ENCODE measurements around the gene BNIP3. TPM values are rescaled to one million over a fixed set of nuclear protein-coding genes. Genes with fewer than 3 reads are reported as not detected.

BNIP3 gene
- total and polyA plus RNA-seq, 2 of the 13 experiments (the other 11 are each of a cell fraction or from before 2014, with no cell fraction given): 73.7 to 223 TPM

DNA sequence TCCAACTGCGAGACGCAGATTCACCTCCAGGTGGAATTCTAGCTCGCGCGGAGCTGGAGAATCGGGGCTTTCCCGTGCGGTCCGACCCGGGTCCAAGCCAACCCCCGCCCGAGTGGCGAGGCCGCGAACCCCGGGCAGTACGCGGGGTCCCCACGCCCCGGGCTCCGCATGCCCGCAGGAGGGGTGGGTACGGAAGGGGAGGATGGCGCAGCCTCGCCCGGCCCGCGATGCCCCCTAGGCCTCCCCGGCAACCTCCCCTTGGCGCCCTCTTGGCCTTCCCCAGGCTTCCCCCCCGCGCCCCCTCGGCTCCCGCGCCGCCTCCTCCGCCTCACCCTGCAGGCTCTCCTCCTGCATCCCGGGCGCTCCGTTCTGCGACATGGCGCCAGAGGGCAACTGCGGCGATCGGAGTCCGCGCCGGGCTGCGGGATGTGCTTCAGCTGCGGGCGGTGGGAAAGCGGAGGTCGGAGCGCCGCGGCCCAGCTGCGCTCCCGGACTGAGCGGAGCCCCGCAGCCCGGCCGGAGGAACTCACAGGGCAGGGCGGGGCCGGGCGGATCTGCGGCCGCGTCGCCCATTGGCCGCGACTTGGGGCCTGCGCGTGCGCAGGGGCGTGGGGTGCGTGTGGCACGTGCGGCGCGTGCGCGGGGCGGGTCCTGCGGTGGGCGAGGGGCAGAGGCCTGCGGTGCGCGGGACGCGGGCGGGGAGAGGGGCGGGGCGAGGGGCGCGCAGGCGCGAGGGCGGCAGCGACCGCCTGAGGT, at the start of gene BNIP3 (continued):
- TF ChIP-seq, protein P1, sequence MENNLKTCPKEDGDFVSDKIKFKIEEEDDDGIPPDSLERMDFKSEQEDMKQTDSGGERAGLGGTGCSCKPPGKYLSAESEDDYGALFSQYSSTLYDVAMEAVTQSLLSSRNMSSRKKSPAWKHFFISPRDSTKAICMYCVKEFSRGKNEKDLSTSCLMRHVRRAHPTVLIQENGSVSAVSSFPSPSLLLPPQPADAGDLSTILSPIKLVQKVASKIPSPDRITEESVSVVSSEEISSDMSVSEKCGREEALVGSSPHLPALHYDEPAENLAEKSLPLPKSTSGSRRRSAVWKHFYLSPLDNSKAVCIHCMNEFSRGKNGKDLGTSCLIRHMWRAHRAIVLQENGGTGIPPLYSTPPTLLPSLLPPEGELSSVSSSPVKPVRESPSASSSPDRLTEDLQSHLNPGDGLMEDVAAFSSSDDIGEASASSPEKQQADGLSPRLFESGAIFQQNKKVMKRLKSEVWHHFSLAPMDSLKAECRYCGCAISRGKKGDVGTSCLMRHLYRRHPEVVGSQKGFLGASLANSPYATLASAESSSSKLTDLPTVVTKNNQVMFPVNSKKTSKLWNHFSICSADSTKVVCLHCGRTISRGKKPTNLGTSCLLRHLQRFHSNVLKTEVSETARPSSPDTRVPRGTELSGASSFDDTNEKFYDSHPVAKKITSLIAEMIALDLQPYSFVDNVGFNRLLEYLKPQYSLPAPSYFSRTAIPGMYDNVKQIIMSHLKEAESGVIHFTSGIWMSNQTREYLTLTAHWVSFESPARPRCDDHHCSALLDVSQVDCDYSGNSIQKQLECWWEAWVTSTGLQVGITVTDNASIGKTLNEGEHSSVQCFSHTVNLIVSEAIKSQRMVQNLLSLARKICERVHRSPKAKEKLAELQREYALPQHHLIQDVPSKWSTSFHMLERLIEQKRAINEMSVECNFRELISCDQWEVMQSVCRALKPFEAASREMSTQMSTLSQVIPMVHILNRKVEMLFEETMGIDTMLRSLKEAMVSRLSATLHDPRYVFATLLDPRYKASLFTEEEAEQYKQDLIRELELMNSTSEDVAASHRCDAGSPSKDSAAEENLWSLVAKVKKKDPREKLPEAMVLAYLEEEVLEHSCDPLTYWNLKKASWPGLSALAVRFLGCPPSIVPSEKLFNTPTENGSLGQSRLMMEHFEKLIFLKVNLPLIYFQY (CRISPR knock-in tag; IDR thresholded peaks at IDR 0.05; ENCODE audit: borderline replicate concordance): no peak
- TF ChIP-seq ZNF83 (CRISPR knock-in tag; IDR thresholded peaks at IDR 0.05; ENCODE audit: borderline replicate concordance) (0 out of 2 replicates have a peak, but pooled peaks have one; percentile 23), ZNF30 (CRISPR knock-in tag; IDR thresholded peaks at IDR 0.05) (no peak), ZNF879 (CRISPR knock-in tag; IDR thresholded peaks at IDR 0.05) (no peak), ERF (CRISPR knock-in tag; IDR thresholded peaks at IDR 0.05) (peak; percentile 72; the same call in 1 of the 2 replicates), ZNF232 (CRISPR knock-in tag; IDR thresholded peaks at IDR 0.05; ENCODE audit: borderline replicate concordance) (peak; percentile 34; the same call in 1 of the 2 replicates), ZNF562 (CRISPR knock-in tag; IDR thresholded peaks at IDR 0.05; ENCODE audit: borderline replicate concordance) (peak; percentile 22; the same call in 1 of the 2 replicates), TGIF2 (CRISPR knock-in tag; IDR thresholded peaks at IDR 0.05) (no peak), NONO (IDR thresholded peaks at IDR 0.05) (no peak), NONO (CRISPR knock-in tag; conservative IDR thresholded peaks at IDR 0.05) (peak; percentile 89), NR2F6 (IDR thresholded peaks at IDR 0.05) (no peak), NR2F6 (CRISPR knock-in tag; IDR thresholded peaks at IDR 0.05) (no peak), ZBTB8A (CRISPR knock-in tag; IDR thresholded peaks at IDR 0.05; ENCODE audit: borderline replicate concordance, low read depth) (no peak), GZF1 (CRISPR knock-in tag; IDR thresholded peaks at IDR 0.05) (0 out of 2 replicates have a peak, but pooled peaks have one; percentile 40), ZNF207 (IDR thresholded peaks at IDR 0.05; ENCODE audit: borderline replicate concordance) (no peak), ZNF678 (CRISPR knock-in tag; IDR thresholded peaks at IDR 0.05) (no peak), MAFK (conservative IDR thresholded peaks at IDR 0.05 in 1 of 2, IDR thresholded peaks at IDR 0.05 in 1 of 2; ENCODE audit: low read length in 2 of 2) (no peak), MTA3 (CRISPR knock-in tag; IDR thresholded peaks at IDR 0.05) (no peak), NFATC3 (CRISPR knock-in tag; IDR thresholded peaks at IDR 0.05) (peak; percentile 40; the same call in 1 of the 2 replicates)
- TF ChIP-seq, protein P2, sequence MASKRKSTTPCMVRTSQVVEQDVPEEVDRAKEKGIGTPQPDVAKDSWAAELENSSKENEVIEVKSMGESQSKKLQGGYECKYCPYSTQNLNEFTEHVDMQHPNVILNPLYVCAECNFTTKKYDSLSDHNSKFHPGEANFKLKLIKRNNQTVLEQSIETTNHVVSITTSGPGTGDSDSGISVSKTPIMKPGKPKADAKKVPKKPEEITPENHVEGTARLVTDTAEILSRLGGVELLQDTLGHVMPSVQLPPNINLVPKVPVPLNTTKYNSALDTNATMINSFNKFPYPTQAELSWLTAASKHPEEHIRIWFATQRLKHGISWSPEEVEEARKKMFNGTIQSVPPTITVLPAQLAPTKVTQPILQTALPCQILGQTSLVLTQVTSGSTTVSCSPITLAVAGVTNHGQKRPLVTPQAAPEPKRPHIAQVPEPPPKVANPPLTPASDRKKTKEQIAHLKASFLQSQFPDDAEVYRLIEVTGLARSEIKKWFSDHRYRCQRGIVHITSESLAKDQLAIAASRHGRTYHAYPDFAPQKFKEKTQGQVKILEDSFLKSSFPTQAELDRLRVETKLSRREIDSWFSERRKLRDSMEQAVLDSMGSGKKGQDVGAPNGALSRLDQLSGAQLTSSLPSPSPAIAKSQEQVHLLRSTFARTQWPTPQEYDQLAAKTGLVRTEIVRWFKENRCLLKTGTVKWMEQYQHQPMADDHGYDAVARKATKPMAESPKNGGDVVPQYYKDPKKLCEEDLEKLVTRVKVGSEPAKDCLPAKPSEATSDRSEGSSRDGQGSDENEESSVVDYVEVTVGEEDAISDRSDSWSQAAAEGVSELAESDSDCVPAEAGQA (IDR thresholded peaks at IDR 0.05; ENCODE audit: low read depth): no peak
- TF ChIP-seq, protein P2 (CRISPR knock-in tag; IDR thresholded peaks at IDR 0.05; ENCODE audit: borderline replicate concordance): no peak
- TF ChIP-seq, protein P3, sequence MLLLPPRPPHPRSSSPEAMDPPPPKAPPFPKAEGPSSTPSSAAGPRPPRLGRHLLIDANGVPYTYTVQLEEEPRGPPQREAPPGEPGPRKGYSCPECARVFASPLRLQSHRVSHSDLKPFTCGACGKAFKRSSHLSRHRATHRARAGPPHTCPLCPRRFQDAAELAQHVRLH (CRISPR knock-in tag; IDR thresholded peaks at IDR 0.05; ENCODE audit: borderline replicate concordance, low read depth): 0 out of 2 replicates have a peak, but pooled peaks have one; percentile 45

Measured in HepG2 (cell line).